Stimulated activated CD8-positive, alpha-beta memory T cell treated with anti-CD3 and anti-CD28 coated beads, Interleukin-2, amount 100 ng/mL, for 1 hour (primary cell): ENCODE data around the gene SPACA6.
"Not testable (repeated sequence)": the region's sequence is repeated elsewhere in the genome, so short reads cannot be mapped to it uniquely, and the experiment has no call there.

ENCODE experiments used
- DNase-seq, 2 donors: peaks; one replicate each; pipeline ENCODE4 v3.0.0-alpha.2; 2020; ENCODE audit warnings: low read depth in 2 of 2

SPACA6 gene

DNA sequence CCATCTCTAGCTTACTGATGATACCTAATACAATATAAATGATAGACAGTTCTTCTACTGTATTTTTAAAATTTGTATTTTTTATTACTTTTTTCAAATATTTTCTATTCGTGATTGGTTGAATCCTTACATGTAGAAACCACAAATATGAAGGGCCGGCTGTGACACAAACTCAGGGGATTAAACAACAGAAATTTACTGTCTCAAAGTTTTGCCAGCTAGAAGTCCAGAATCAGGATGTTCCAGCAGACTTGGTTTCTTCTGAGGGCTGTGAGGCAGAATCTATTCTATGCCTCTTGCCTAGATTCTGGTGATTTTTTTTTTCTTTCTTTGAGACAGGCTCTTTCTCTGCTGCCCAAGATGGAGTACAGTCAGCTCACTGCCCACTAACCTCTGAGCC is 44.8 kb downstream of the SPACA6 start:
- DNase-seq: no peak

DNA sequence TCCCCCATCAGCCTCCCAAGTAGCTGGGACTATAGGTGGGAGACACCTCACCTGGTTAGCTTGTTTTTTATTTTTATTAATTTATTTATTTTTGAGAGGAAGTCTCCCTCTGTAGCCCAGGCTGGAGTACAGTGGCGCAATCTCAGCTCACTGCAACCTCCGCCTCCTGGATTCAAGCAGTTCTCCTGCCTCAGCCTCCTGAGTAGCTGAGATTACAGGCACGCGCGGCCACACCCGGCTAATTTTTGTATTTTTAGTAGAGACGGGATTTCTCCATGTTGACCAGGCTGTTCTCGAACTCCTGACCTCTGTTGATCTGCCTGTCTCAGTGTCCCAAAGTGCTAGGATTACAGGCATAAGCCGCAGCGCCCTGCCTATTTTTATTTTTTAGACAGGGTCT is 45.4 kb downstream of the SPACA6 start:
- not testable (repeated sequence) for DNase-seq

GRCh38 chr19:51739466-51740213 is 46.5 kb downstream of the SPACA6 start:
- no peak for DNase-seq

DNA sequence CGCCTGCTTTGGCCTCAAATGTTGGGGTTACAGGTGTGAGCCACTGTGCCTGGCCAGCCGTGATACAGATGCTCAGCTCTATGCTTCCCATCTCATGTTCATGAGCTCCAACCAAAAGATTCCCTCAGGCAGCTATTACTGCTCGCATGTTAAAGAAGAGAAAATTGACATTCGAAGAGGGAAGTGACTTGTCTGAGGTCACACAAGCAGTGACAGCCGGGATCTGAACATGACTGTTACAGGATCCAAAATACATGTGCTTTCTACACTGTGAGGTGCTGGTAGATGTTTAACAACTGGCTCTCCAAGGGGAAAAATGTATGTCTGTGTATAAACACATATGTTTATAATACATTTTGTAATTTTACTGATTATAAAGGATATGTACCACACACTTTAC is 47.2 kb downstream of the SPACA6 start:
- DNase-seq: no peak

DNA sequence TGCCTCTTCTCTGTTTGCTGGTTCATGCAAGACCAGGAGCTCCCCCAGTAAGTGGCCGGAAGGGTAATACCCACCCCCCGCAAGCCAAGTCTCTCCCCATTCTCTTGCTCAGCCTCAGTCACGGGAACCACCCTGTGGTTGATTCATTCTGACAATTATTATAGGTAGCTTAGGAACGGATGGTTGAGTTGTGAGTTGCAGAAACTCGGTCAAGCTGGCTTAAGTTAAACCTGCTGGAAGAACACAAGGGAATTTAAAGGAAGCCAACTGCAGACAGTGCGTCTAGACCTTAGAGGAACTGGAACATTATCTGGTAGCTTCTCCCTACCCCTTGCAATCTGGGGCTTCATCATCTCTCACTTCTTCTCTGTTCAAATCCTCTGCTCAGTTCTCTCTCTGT is 49.7 kb downstream of the SPACA6 start:
- no peak for DNase-seq

- no peak for DNase-seq
These were observed 50.3 kb downstream of the SPACA6 start for GRCh38 chr19:51743405-51743804.

GRCh38 chr19:51746731-51747130 is 53.6 kb downstream of the SPACA6 start:
- no peak for DNase-seq

- DNase-seq: no peak
These were observed 56.8 kb downstream of the SPACA6 start for GRCh38 chr19:51749979-51750378.

GRCh38 chr19:51750400-51751094 is 57.4 kb downstream of the SPACA6 start:
- DNase-seq: no peak

DNA sequence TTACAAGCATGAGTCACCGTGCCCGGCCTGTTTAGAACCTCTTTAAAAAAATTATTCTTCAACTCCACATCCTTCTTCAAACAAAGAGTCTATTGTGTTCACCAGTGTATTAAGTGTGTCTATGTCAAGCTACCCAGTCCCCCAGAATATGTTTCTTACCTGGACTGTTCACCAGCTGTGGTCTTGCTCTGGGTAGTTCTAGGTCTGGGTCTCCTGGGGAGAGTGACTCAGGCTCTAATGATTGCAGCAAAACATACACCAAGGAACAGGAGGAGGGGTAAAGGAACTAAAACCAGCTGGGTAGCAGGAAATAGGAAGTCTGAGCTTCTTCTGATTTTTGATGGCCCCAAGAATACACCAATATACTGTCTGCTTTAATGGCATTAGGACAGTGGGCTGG is 58.5 kb downstream of the SPACA6 start, which contains the start of gene FPR1:
FPR1 (minus strand) TSS at position 224 of the 400 bp plus-strand sequence. CDS start 4,884 bp downstream, outside the sequence.
- no peak for DNase-seq

GRCh38 chr19:51754109-51754508 is 61.0 kb downstream of the SPACA6 start:
- no peak for DNase-seq

DNA sequence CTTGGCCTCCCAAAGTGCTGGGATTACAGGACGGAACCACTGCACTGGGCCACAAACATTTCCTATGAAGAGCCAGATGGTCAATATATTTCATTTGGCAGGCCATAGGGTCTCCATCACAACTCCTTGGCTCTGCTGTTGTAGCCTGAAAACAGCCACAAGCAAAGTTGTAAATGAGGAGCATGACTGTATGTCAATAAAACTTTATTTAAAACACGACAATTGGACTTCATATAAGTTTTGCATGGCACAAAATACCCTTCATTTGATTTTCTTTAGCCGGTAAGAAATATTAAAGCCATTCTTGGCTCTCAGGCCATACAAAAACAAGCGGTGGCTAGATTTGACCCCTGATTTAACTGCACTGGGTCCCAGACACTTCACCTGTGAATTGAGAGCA is 61.6 kb downstream of the SPACA6 start:
- DNase-seq: no peak
